GM12878 (cell line): ENCODE data around the gene POU6F2. TPM values are rescaled to one million over a fixed set of nuclear protein-coding genes. Genes with fewer than 3 reads are reported as not detected.

Source experiments
- ATAC-seq: fragments of 200-7000 bp; cut with Tn5 transposase; 3 replicates; pipeline ENCODE4 v1.9.1; 2020; ENCODE audit warnings: mild to moderate bottlenecking, moderate library complexity
- BruUV-seq: library from RNA; stranded (reverse); fragments of 400-500 nt; replicated peaks from 2 replicates; lab custom pipeline; 2021; lab: Mats Ljungman, UMichigan
- CTCF ChIA-PET: fragments of 300-600 bp; sonication (Branson Sonifier 250); formaldehyde crosslinking; extraction: SDS; loops from one replicate; lab custom pipeline; 2021; ENCODE audit warnings: inconsistent platforms; lab: Yijun Ruan, JAX
- POLR2A ChIA-PET: fragments of 350-600 bp; formaldehyde crosslinking; extraction: SDS; loops from one replicate; lab custom pipeline; 2021; ENCODE audit warnings: inconsistent platforms; lab: Charles Lee
- RAD21 ChIA-PET: fragments of 300-600 bp; sonication (Branson Sonifier 250); formaldehyde crosslinking; loops from one replicate; lab custom pipeline; 2023; ENCODE audit warnings: antibody characterized with exemption; ENCODE audit not compliant: unreplicated experiment; lab: Charles Lee
- SMC1A ChIA-PET: fragments of 300-600 bp; sonication (Branson Sonifier 250); formaldehyde crosslinking; loops from one replicate; lab custom pipeline; 2023; ENCODE audit not compliant: unreplicated experiment, uncharacterized antibody; lab: Charles Lee
- DNase-seq: peaks from one replicate; pipeline ENCODE4 v3.0.0-alpha.2; 2011; ENCODE audit warnings: low read depth, low spot score
- FAIRE-seq: peaks from 3 replicates; lab custom pipeline; 2011; peaks lifted over from hg19 to GRCh38; lab: Jason Lieb, UNC
- H2AFZ ChIP-seq: 2 replicates; pipeline ENCODE4 v1.6.0; 2011; ENCODE audit warnings: low read depth, low read length, control low read depth; ENCODE audit not compliant: control insufficient read depth
- H3K27ac ChIP-seq: 2 replicates; pipeline ENCODE4 v1.5.1; 2011; ENCODE audit warnings: control low read depth; ENCODE audit not compliant: control insufficient read depth, insufficient read depth
- H3K27me3 ChIP-seq, 2 experiments: replicated peaks in 1 of 2; 2 replicates each; pipeline versions ENCODE4 v1.6.0 to v1.6.1; 2011; ENCODE audit warnings: low read length in 1 of 2; ENCODE audit not compliant: control insufficient read depth in 2 of 2, insufficient read depth in 2 of 2
- H3K36me3 ChIP-seq, 2 experiments: 2 replicates each; pipeline ENCODE4 v1.5.1; 2011; ENCODE audit warnings: low read length in 1 of 2; ENCODE audit not compliant: control insufficient read depth in 2 of 2, insufficient read depth in 2 of 2
- H3K4me1 ChIP-seq: 2 replicates; pipeline ENCODE4 v1.6.1; 2011; ENCODE audit warnings: mild to moderate bottlenecking, low read length, moderate library complexity, mixed read lengths; ENCODE audit not compliant: control insufficient read depth, insufficient read depth
- H3K4me2 ChIP-seq: 2 replicates; pipeline ENCODE4 v1.6.0; 2011; ENCODE audit warnings: control low read depth; ENCODE audit not compliant: control insufficient read depth, insufficient read depth
- H3K4me3 ChIP-seq: fragments of 200-600 bp; sonication (generic); 2 replicates; pipeline ENCODE4 v1.5.1; 2016
- H3K79me2 ChIP-seq: 2 replicates; pipeline ENCODE4 v1.6.0; 2011; ENCODE audit warnings: low read length; ENCODE audit not compliant: control insufficient read depth, insufficient read depth
- H3K9ac ChIP-seq: 2 replicates; pipeline ENCODE4 v1.8.0; 2011; ENCODE audit warnings: low read length, control low read depth, mixed read lengths; ENCODE audit not compliant: control insufficient read depth, insufficient read depth
- H3K9me3 ChIP-seq: replicated peaks from 3 replicates; pipeline ENCODE4 v1.5.1; 2011; ENCODE audit warnings: mild to moderate bottlenecking, low read length; ENCODE audit not compliant: control insufficient read depth, insufficient read depth
- H4K20me1 ChIP-seq: 2 replicates; pipeline ENCODE4 v1.6.0; 2011; ENCODE audit not compliant: control insufficient read depth, insufficient read depth
- BCL3 ChIP-seq: IDR thresholded peaks from 2 replicates; pipeline ENCODE4 v1.6.1; 2011; ENCODE audit warnings: borderline replicate concordance, low read depth, mild to moderate bottlenecking, moderate library complexity, low read length; ENCODE audit not compliant: insufficient read depth, poor library complexity, severe bottlenecking
- CHD1 ChIP-seq: IDR thresholded peaks from 2 replicates; pipeline ENCODE4 v1.6.1; 2012; ENCODE audit warnings: low read depth, low read length, improper control_type of control experiment
- CHD2 ChIP-seq: IDR thresholded peaks from 2 replicates; pipeline ENCODE4 v1.6.1; 2011; ENCODE audit warnings: low read depth, low read length, improper control_type of control experiment, borderline replicate concordance
- EP300 ChIP-seq, 2 experiments: fragments of 150-350 bp in 1 of 2; IDR thresholded peaks; 2 replicates each; pipeline ENCODE4 v1.6.1; 2011 to 2012; ENCODE audit warnings: low read depth in 2 of 2, low read length in 2 of 2, borderline replicate concordance in 1 of 2, improper control_type of control experiment in 1 of 2, inconsistent platforms in 1 of 2; ENCODE audit not compliant: control insufficient read depth in 1 of 2
- ESRRA ChIP-seq: IDR thresholded peaks from 2 replicates; pipeline ENCODE4 v1.6.1; 2012; ENCODE audit warnings: mild to moderate bottlenecking, low read length, improper control_type of control experiment
- ETV6 ChIP-seq, 2 experiments: fragments of 450-650 bp in 1 of 2; IDR thresholded peaks in 1 of 2; conservative IDR thresholded peaks in 1 of 2; 2 replicates each; pipeline ENCODE4 v1.6.1; 2014; ENCODE audit warnings: antibody characterized with exemption in 1 of 2, borderline replicate concordance in 1 of 2, low read depth in 1 of 2, mild to moderate bottlenecking in 1 of 2, moderate library complexity in 1 of 2
- FOXM1 ChIP-seq: IDR thresholded peaks from 2 replicates; pipeline ENCODE4 v1.6.1; 2012; ENCODE audit warnings: low read depth, mild to moderate bottlenecking, inconsistent platforms, low read length, moderate library complexity
- GATAD2B ChIP-seq: fragments of 450-650 bp; conservative IDR thresholded peaks from 2 replicates; pipeline ENCODE4 v1.6.1; 2017; ENCODE audit warnings: low read depth, mild to moderate bottlenecking, moderate library complexity
- HSF1 ChIP-seq: fragments of 150-350 bp; IDR thresholded peaks from 2 replicates; pipeline ENCODE4 v1.6.1; 2014; ENCODE audit warnings: mild to moderate bottlenecking, low read depth, low read length
- KAT2A ChIP-seq: conservative IDR thresholded peaks from 2 replicates; pipeline ENCODE4 v1.6.1; 2011; ENCODE audit warnings: low read depth, low read length; ENCODE audit not compliant: control insufficient read depth
- PAX5 ChIP-seq: IDR thresholded peaks from 2 replicates; pipeline ENCODE4 v1.6.1; 2011; ENCODE audit warnings: low read depth, low read length, borderline replicate concordance
- PAX8 ChIP-seq: fragments of 450-650 bp; IDR thresholded peaks from 2 replicates; pipeline ENCODE4 v1.6.1; 2017; ENCODE audit warnings: mild to moderate bottlenecking, moderate library complexity
- POU2F2 ChIP-seq: IDR thresholded peaks from 3 replicates; pipeline ENCODE4 v1.6.1; 2011; ENCODE audit warnings: low read depth, mild to moderate bottlenecking, low read length, borderline replicate concordance
- RCOR1 ChIP-seq: conservative IDR thresholded peaks from 2 replicates; pipeline ENCODE4 v1.6.1; 2012; ENCODE audit warnings: low read depth, low read length, improper control_type of control experiment
- SP1 ChIP-seq: IDR thresholded peaks from one replicate; pipeline ENCODE4 v1.6.1; 2011; ENCODE audit warnings: low read depth, low read length
- TCF12 ChIP-seq: IDR thresholded peaks from 2 replicates; pipeline ENCODE4 v1.6.1; 2011; ENCODE audit warnings: low read depth, mild to moderate bottlenecking, low read length
- WGBS: methylation state at CpG from one replicate; pipeline ENCODE4 v1.1.6; 2016; ENCODE audit warnings: low lambda C conversion rate; ENCODE audit not compliant: insufficient replicate concordance, insufficient coverage; ENCODE audit errors: missing lambda C conversion rate; 5-methylcytosine and 5-hydroxymethylcytosine counted together
- in situ Hi-C: fragments of 300-500 bp; cut with MboI; formaldehyde crosslinking; loops from 9 replicates; pipeline ENCODE4 v1.14.3; 2018; ENCODE audit warnings: mixed read lengths
- intact Hi-C: fragments of 100-400 bp; cut with micrococcal nuclease; formaldehyde crosslinking; loops from one replicate; pipeline ENCODE4 v1.14.2; 2022; ENCODE audit not compliant: unreplicated experiment
- polyA plus RNA-seq, 11 experiments: library from polyadenylated mRNA; depleted of rRNA in 4 of 11; unstranded in 6 of 11; stranded (reverse) in 5 of 11; fragments of >200 nt; fragmentation: Nextera tagmentation in 4 of 11; fragmentation: Illumina TruSeq in 1 of 11; extraction: Ambion mirVana in 4 of 11; extraction: Trizol in 1 of 11; gene quantifications; 1 replicate in 1 of 11; 2 replicates in 10 of 11; pipeline versions ENCODE4 v1.2.1 to v1.2.3, GENCODE V29; 2011 to 2016; ENCODE audit warnings: inconsistent platforms in 2 of 11, missing spikeins in 2 of 11, low read depth in 1 of 11
- total RNA-seq, 4 experiments: library from RNA; depleted of rRNA in 3 of 4; stranded (reverse); fragments of >200 nt in 3 of 4; fragmentation: Illumina TruSeq in 1 of 4; extraction: Trizol in 1 of 4; gene quantifications; 2 replicates each; pipeline versions ENCODE4 v1.2.1 to v1.2.3, GENCODE V29; 2013 to 2021

The POU6F2 gene
- total and polyA plus RNA-seq, 10 of the 15 experiments (the other 5 are each of a cell fraction or from before 2014, with no cell fraction given), result 0.10 TPM; not detected in 9

GRCh38 chr7:39051707-39052106, 74.0 kb downstream of the POU6F2 start:
- H4K20me1 ChIP-seq, result no peaks in the 10 kb centered on the region
- no peak overlapping the region for H3K4me3 ChIP-seq
- no peaks in the 10 kb centered on the region for H3K36me3 ChIP-seq
- ChIA-PET CTCF (no interaction called here), SMC1A (no interaction called here), POLR2A (interaction anchor here (0.6 to 1.0 kb wide), 2 partner anchors 18 to 55 kb away, joined by 3 to 5 read pairs; no protein-coding TSS in a partner anchor), RAD21 (no interaction called here)
- no peak overlapping the region for H3K27ac ChIP-seq
- ATAC-seq (no peak), FAIRE-seq (no peak), DNase-seq (no peak)
- no peak overlapping the region for H3K9ac ChIP-seq
- no peak overlapping the region for H3K4me2 ChIP-seq
- intact Hi-C loops (no loop called here), in situ Hi-C loops (no loop called here)
- WGBS, result 57% methylated on average over 4 of the region's 4 CpGs
- H3K4me1 ChIP-seq, result no peaks in the 10 kb centered on the region
- H2AFZ ChIP-seq, result no peak overlapping the region
- no TSS peak for BruUV-seq
- no peaks in the 10 kb centered on the region for H3K27me3 ChIP-seq
- H3K9me3 ChIP-seq, result no peaks in the 10 kb centered on the region
- H3K79me2 ChIP-seq, result no peaks in the 10 kb centered on the region
- TF ChIP-seq HSF1 (no peak), TCF12 (no peak), KAT2A (no peak), BCL3 (no peak), RCOR1 (no peak), SP1 (no peak), ETV6 (conservative IDR thresholded peaks at IDR 0.05 in 1 of 2, IDR thresholded peaks at IDR 0.05 in 1 of 2; ENCODE audit: borderline replicate concordance in 1 of 2, low read depth in 1 of 2) (no peak), FOXM1 (no peak), PAX5 (no peak), PAX8 (no peak), EP300 (IDR thresholded peaks at IDR 0.05; ENCODE audit: borderline replicate concordance in 1 of 2, control insufficient read depth in 1 of 2, low read depth in 2 of 2, low read length in 2 of 2) (no peak), ESRRA (no peak), POU2F2 (no peak), CHD1 (no peak), GATAD2B (no peak), CHD2 (no peak)
